Measurements from ENCODE around the gene LBHD2. TPM values are rescaled to one million over a fixed set of nuclear protein-coding genes. Genes with fewer than 3 reads are reported as not detected.

Gene LBHD2
- total and polyA plus RNA-seq, 10 donors: 0.52 to 0.55 TPM; not detected in 8

DNA sequence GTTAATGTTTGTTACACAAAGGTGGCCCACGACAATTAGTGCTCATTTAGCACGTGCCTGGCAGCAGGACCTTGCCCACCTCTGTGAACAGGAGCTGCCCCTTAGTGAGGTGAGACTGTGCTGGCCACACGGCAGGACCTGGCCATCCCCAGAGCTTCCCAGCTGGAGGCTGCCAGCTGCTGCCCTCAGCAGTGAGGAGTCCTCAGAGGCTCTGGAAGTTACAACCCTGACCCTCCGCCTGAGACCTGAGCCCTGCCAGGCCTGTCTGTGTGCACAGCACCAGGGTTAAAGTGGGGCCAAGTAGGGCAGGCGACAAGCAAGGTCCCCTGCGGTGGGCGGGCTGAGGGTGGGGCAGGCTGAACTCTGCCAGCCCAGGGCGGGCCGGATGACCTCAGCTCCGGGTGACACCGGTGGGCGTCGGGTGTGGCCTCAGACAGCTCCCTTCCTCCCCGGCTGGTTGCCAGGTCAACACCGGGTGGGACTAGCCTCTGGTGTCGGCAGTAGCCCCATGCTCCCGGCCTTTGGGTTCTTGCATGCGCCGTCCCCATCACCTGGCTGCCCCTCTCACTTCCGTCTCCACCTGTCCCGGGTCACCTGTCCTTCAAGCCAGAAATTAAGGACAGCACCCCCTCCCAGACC lies 9.2 kb upstream of the LBHD2 start:
- no peaks in the 10 kb centered on the region for H3K36me3 ChIP-seq
- H3K9me3 ChIP-seq: no peaks in the 10 kb centered on the region
- peak; percentile 88 for DNase-seq
- peak overlapping the region in 7 of 8 donors; percentile 28 to 69 (median 41) for H3K4me3 ChIP-seq
- intact Hi-C loops (cut with DNase I; ENCODE audit: low total_unique reads): loop anchor here (10.0 kb wide), 1 partner anchor 220 kb away; no protein-coding TSS in a partner anchor
- WGBS, 5 donors: 23 to 29% (median 25%) methylated on average over 18 to 21 of the region's 21 CpGs
- TF ChIP-seq, protein P1, sequence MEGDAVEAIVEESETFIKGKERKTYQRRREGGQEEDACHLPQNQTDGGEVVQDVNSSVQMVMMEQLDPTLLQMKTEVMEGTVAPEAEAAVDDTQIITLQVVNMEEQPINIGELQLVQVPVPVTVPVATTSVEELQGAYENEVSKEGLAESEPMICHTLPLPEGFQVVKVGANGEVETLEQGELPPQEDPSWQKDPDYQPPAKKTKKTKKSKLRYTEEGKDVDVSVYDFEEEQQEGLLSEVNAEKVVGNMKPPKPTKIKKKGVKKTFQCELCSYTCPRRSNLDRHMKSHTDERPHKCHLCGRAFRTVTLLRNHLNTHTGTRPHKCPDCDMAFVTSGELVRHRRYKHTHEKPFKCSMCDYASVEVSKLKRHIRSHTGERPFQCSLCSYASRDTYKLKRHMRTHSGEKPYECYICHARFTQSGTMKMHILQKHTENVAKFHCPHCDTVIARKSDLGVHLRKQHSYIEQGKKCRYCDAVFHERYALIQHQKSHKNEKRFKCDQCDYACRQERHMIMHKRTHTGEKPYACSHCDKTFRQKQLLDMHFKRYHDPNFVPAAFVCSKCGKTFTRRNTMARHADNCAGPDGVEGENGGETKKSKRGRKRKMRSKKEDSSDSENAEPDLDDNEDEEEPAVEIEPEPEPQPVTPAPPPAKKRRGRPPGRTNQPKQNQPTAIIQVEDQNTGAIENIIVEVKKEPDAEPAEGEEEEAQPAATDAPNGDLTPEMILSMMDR (IDR thresholded peaks at IDR 0.05 in 8 of 11, conservative IDR thresholded peaks at IDR 0.05 in 3 of 11): no peak
- peak; percentile 33 to 83 (median 68) for TF ChIP-seq POLR2AphosphoS5 (IDR thresholded peaks at IDR 0.05)
- no peak for TF ChIP-seq POLR2A (IDR thresholded peaks at IDR 0.05)
- peaks cover 7 to 67% (median 44%) of the 10 kb centered on the region in 6 donors for H3K4me1 ChIP-seq
- peak overlapping the region in 6 of 8 donors; percentile 38 to 80 (median 66) for H3K27ac ChIP-seq
- peaks cover 0 to 31% (median 0%) of the 10 kb centered on the region in 7 donors for H3K27me3 ChIP-seq (replicated peaks in 1 of 7)

DNA sequence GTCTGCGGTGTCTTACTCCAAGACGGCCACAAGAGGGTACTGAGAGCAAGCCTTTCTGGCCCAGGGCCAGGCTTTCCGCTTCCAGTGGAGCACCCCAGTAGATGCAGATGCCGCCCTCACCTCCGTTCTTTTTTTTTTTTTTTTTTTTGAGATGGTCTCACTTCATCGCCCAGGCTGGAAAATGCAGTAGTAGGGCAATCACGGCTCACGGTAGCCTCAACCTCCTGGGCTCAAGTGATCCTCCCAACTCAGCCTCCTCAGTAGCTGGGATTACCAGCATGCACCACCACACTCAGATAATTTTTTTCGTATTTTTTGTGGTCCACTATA lies 5.6 kb upstream of the LBHD2 start:
- Histone ChIP-seq H3K36me3 (no peaks in the 10 kb centered on the region), H3K4me1 (peaks cover 7 to 39% (median 30%) of the 10 kb centered on the region in 6 donors), H3K27ac (no peak overlapping the region), H3K4me3 (no peak overlapping the region), H3K27me3 (replicated peaks in 1 of 7) (peaks cover 0 to 36% (median 0%) of the 10 kb centered on the region in 7 donors), H3K9me3 (no peaks in the 10 kb centered on the region)
- WGBS, 5 donors: 8 to 13% (median 11%) methylated on average over 9 of the region's 9 CpGs
- intact Hi-C loops (cut with DNase I; ENCODE audit: low total_unique reads): loop anchor here (10.0 kb wide), 1 partner anchor 216 kb away; no protein-coding TSS in a partner anchor
- TF ChIP-seq POLR2A (IDR thresholded peaks at IDR 0.05): no peak
- TF ChIP-seq, protein P1 (IDR thresholded peaks at IDR 0.05 in 8 of 11, conservative IDR thresholded peaks at IDR 0.05 in 3 of 11): peak; percentile 51 to 91 (median 79)
- TF ChIP-seq POLR2AphosphoS5 (IDR thresholded peaks at IDR 0.05): peak in 2 of 3 donors; percentile 35 to 87
- peak; percentile 92 for DNase-seq

DNA sequence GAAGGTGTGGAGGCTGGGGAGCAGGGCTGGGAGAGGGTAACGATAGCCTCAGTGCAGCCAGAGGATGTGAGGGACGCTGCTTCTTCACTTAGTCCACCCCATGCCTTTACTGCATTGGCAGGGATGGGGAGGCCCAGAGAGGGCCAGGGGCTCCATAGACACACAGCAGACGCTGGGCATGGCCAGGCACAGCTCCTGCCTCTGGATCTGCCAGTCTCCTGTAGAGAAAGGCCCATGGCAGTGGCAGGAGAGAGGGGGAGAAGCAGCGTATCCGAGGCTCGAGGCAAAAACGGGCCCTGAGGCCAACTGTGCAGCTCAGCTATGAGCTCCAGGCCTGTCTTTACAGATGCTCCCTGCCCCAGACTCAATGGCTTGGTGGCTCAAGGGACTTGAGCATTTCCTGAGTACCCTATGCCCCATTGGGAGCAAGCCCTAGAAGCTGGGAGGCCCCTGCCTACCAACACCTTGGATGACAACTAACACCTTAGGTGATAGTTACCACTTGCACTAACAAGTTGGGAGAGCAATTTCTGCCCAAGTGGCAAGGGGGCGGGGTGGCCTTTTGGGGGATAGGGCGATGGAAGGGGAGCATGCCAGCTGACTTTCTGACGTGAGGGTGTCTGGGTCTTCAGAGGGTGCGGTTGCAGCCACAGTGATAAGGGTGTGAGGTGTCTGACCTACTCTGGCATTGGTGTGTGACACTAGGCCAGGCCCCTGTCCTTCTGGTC lies 5.0 kb upstream of the LBHD2 start:
- peak; percentile 56 for DNase-seq
- Histone ChIP-seq H3K4me3 (no peak overlapping the region), H3K27ac (no peak overlapping the region), H3K27me3 (replicated peaks in 1 of 7) (peaks cover 0 to 40% (median 2%) of the 10 kb centered on the region in 7 donors), H3K4me1 (peaks cover 7 to 34% (median 26%) of the 10 kb centered on the region in 6 donors), H3K36me3 (no peaks in the 10 kb centered on the region), H3K9me3 (no peaks in the 10 kb centered on the region)
- no peak for TF ChIP-seq POLR2AphosphoS5 (IDR thresholded peaks at IDR 0.05)
- TF ChIP-seq POLR2A (IDR thresholded peaks at IDR 0.05): no peak
- TF ChIP-seq, protein P1 (IDR thresholded peaks at IDR 0.05 in 8 of 11, conservative IDR thresholded peaks at IDR 0.05 in 3 of 11): no peak
- intact Hi-C loops (cut with DNase I; ENCODE audit: low total_unique reads): loop anchor here (10.0 kb wide), 1 partner anchor 216 kb away; no protein-coding TSS in a partner anchor
- WGBS, 5 donors: 82 to 100% (median 85%) methylated on average over 1 to 11 of the region's 11 CpGs

DNA sequence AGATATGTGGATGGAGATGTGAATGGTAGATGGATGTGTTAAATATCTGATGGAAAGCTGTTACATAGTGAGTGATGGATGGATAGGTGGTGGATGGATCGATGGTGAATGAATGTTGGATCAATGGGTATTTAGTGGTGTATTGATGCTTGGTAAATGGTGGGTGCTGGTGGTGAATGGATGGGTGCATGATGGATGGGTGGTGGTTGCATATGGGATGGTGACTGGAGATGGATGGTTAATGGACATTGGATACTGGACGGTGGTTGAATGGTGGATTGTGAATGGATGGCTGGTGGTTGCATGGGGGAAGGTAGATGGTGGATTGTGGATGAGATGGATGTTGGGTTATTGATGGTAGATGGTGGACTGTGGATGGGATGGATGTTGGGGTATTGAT lies 2.1 kb upstream of the LBHD2 start:
- H3K4me3 ChIP-seq: no peak overlapping the region
- no peak overlapping the region for H3K27ac ChIP-seq
- no peaks in the 10 kb centered on the region for H3K36me3 ChIP-seq
- H3K9me3 ChIP-seq: no peaks in the 10 kb centered on the region
- 92 to 97% (median 94%) methylated on average over 2 of the region's 2 CpGs for WGBS, 5 donors
- no peak for TF ChIP-seq POLR2A (IDR thresholded peaks at IDR 0.05)
- TF ChIP-seq, protein P1 (IDR thresholded peaks at IDR 0.05 in 8 of 11, conservative IDR thresholded peaks at IDR 0.05 in 3 of 11): no peak
- TF ChIP-seq POLR2AphosphoS5 (IDR thresholded peaks at IDR 0.05): no peak
- peaks cover 0 to 40% (median 20%) of the 10 kb centered on the region in 7 donors for H3K27me3 ChIP-seq (replicated peaks in 1 of 7)
- peaks cover 0 to 16% (median 3%) of the 10 kb centered on the region in 6 donors for H3K4me1 ChIP-seq
- no peak for DNase-seq
- intact Hi-C loops (cut with DNase I; ENCODE audit: low total_unique reads): no loop called here
